Liver (tissue), 3 donors: Measurements from ENCODE around the gene DOCK2.

Experiments
- ATF3 ChIP-seq: IDR thresholded peaks from 2 replicates; pipeline ENCODE4 v1.6.1; 2016; ENCODE audit warnings: antibody characterized with exemption
- CTCF ChIP-seq: fragments of 150-350 bp; IDR thresholded peaks from 2 replicates; pipeline ENCODE4 v1.5.1; 2017; ENCODE audit warnings: improper control_type of control experiment, low read depth, low read length; ENCODE audit not compliant: missing input control
- FOXA1 ChIP-seq: IDR thresholded peaks from 2 replicates; pipeline ENCODE4 v1.6.1; 2016; ENCODE audit warnings: antibody characterized with exemption
- GABPA ChIP-seq, 2 donors: IDR thresholded peaks in 1 of 2; conservative IDR thresholded peaks in 1 of 2; 2 replicates each; pipeline ENCODE4 v1.6.1; 2016; ENCODE audit warnings: antibody characterized with exemption in 2 of 2, mild to moderate bottlenecking in 1 of 2, moderate library complexity in 1 of 2
- HNF4A ChIP-seq, 2 donors: conservative IDR thresholded peaks; 2 replicates each; pipeline ENCODE4 v1.6.1; 2016; ENCODE audit warnings: antibody characterized with exemption in 2 of 2, mild to moderate bottlenecking in 2 of 2
- JUND ChIP-seq, 2 donors: IDR thresholded peaks; 2 replicates each; pipeline ENCODE4 v1.6.1; 2016; ENCODE audit warnings: antibody characterized with exemption in 2 of 2
- RAD21 ChIP-seq, 2 donors: IDR thresholded peaks; 2 replicates each; pipeline ENCODE4 v1.6.1; 2016; ENCODE audit warnings: antibody characterized with exemption in 2 of 2, mild to moderate bottlenecking in 2 of 2
- RXRA ChIP-seq, 2 donors: IDR thresholded peaks; 2 replicates each; pipeline ENCODE4 v1.6.1; 2017 to 2018; ENCODE audit warnings: antibody characterized with exemption in 2 of 2, mild to moderate bottlenecking in 1 of 2
- SP1 ChIP-seq: IDR thresholded peaks from 2 replicates; pipeline ENCODE4 v1.6.1; 2018; ENCODE audit warnings: antibody characterized with exemption, mild to moderate bottlenecking
- TAF1 ChIP-seq: conservative IDR thresholded peaks from 2 replicates; pipeline ENCODE4 v1.6.1; 2016; ENCODE audit warnings: antibody characterized with exemption, mild to moderate bottlenecking
- YY1 ChIP-seq: IDR thresholded peaks from 2 replicates; pipeline ENCODE4 v1.6.1; 2016; ENCODE audit warnings: antibody characterized with exemption, mild to moderate bottlenecking
- TF ChIP-seq, protein P1 (sequence below): IDR thresholded peaks from 2 replicates; pipeline ENCODE4 v1.6.1; 2016; ENCODE audit warnings: antibody characterized with exemption, mild to moderate bottlenecking
- TF ChIP-seq, protein P2 (sequence below): IDR thresholded peaks from 2 replicates; pipeline ENCODE4 v1.6.1; 2016; ENCODE audit warnings: antibody characterized with exemption
- TF ChIP-seq, protein P3 (sequence below): IDR thresholded peaks from 2 replicates; pipeline ENCODE4 v1.6.1; 2016; ENCODE audit warnings: antibody characterized with exemption
- donor health status: healthy.
- donor health status: healthy.

DNA sequence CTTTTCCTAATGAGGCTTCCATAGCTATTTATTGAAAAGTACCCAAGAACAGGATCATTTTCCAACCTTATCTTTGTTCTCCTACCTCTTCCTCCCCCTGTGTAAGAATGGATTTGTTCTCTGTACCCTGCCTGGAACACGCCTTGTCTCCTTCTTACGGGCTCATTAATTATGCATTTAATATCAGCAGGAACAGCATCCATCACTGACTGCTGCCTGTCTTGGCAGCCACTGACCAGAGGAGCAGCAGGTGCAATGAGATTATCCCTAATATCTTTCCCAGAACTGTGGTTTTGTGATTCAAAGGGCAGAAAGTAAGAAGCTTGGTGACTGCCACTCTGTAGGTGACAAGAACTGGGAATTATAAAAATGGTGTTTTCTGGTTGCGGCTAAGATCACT lies 362.5 kb downstream of the DOCK2 start:
- no peak for TF ChIP-seq CTCF
- no peak for TF ChIP-seq ATF3
- TF ChIP-seq SP1 = no peak
- TF ChIP-seq, protein P1, sequence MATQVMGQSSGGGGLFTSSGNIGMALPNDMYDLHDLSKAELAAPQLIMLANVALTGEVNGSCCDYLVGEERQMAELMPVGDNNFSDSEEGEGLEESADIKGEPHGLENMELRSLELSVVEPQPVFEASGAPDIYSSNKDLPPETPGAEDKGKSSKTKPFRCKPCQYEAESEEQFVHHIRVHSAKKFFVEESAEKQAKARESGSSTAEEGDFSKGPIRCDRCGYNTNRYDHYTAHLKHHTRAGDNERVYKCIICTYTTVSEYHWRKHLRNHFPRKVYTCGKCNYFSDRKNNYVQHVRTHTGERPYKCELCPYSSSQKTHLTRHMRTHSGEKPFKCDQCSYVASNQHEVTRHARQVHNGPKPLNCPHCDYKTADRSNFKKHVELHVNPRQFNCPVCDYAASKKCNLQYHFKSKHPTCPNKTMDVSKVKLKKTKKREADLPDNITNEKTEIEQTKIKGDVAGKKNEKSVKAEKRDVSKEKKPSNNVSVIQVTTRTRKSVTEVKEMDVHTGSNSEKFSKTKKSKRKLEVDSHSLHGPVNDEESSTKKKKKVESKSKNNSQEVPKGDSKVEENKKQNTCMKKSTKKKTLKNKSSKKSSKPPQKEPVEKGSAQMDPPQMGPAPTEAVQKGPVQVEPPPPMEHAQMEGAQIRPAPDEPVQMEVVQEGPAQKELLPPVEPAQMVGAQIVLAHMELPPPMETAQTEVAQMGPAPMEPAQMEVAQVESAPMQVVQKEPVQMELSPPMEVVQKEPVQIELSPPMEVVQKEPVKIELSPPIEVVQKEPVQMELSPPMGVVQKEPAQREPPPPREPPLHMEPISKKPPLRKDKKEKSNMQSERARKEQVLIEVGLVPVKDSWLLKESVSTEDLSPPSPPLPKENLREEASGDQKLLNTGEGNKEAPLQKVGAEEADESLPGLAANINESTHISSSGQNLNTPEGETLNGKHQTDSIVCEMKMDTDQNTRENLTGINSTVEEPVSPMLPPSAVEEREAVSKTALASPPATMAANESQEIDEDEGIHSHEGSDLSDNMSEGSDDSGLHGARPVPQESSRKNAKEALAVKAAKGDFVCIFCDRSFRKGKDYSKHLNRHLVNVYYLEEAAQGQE = no peak
- TF ChIP-seq, protein P2, sequence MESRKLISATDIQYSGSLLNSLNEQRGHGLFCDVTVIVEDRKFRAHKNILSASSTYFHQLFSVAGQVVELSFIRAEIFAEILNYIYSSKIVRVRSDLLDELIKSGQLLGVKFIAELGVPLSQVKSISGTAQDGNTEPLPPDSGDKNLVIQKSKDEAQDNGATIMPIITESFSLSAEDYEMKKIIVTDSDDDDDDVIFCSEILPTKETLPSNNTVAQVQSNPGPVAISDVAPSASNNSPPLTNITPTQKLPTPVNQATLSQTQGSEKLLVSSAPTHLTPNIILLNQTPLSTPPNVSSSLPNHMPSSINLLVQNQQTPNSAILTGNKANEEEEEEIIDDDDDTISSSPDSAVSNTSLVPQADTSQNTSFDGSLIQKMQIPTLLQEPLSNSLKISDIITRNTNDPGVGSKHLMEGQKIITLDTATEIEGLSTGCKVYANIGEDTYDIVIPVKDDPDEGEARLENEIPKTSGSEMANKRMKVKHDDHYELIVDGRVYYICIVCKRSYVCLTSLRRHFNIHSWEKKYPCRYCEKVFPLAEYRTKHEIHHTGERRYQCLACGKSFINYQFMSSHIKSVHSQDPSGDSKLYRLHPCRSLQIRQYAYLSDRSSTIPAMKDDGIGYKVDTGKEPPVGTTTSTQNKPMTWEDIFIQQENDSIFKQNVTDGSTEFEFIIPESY = no peak
- TF ChIP-seq FOXA1 = no peak
- TF ChIP-seq TAF1 = no peak
- no peak for TF ChIP-seq RAD21 (IDR thresholded peaks at IDR 0.05)
- no peak for TF ChIP-seq JUND (IDR thresholded peaks at IDR 0.05)
- no peak for TF ChIP-seq YY1
- TF ChIP-seq, protein P3, sequence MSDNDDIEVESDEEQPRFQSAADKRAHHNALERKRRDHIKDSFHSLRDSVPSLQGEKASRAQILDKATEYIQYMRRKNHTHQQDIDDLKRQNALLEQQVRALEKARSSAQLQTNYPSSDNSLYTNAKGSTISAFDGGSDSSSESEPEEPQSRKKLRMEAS = no peak
- no peak for TF ChIP-seq RXRA (IDR thresholded peaks at IDR 0.05)
- no peak for TF ChIP-seq GABPA (IDR thresholded peaks at IDR 0.05 in 1 of 2, conservative IDR thresholded peaks at IDR 0.05 in 1 of 2)
- no peak for TF ChIP-seq HNF4A (conservative IDR thresholded peaks at IDR 0.05)
